Ramos (cell line): ENCODE data around the gene TMEM209.
"Not testable (repeated sequence)": the region's sequence is repeated elsewhere in the genome, so short reads cannot be mapped to it uniquely, and the experiment has no call there.

Experiments
- in situ Hi-C: fragments of 300-500 bp; cut with MboI; formaldehyde crosslinking; loops from one replicate; pipeline ENCODE4 v1.14.3; 2022; ENCODE audit warnings: low sequenced_read_pairs; ENCODE audit not compliant: unreplicated experiment

Gene TMEM209

DNA sequence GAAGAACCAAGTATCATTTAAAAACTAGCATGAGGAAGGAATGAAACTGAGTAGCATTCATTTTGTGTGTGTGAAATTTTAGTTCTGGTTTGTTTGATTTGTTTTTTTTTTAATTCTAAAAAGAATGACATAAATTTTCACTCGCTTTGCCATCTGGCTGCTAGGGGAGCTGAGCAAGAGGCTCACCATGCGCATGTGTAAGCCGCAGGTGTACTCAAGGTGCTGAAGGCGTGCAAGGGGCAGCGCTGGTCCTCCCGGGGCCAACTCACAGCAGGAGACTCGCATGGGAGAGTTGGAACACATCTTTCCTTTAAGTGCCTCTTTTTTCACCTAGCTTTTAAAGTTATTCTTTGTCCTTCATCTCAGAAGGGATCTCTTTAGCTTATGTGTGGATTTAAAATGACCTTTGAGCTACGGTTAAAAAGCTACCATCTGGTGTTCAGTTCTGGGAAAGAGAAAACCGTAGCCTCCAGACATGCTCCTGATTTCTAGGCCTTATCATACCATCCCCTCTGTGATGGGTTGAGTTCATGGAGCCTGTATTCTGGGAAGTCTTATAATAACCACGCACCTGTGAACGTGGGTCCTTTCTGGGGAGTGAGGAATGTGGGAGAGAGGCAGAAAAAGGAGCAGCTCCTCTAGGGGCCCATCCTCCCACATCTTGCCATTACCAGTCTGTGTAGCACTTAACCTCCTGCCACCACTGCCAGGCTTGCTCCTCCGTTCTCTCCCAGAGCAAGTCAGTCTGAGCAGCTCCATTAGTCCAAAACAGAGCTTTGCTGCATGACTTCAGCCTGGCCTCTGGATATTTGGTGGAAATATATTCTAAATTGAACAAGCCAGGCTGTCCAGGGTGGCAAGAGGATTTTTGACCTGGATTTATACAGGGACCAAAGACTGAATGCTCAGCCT, 73.0 kb downstream of the TMEM209 start:
- in situ Hi-C loops = no loop called here

DNA sequence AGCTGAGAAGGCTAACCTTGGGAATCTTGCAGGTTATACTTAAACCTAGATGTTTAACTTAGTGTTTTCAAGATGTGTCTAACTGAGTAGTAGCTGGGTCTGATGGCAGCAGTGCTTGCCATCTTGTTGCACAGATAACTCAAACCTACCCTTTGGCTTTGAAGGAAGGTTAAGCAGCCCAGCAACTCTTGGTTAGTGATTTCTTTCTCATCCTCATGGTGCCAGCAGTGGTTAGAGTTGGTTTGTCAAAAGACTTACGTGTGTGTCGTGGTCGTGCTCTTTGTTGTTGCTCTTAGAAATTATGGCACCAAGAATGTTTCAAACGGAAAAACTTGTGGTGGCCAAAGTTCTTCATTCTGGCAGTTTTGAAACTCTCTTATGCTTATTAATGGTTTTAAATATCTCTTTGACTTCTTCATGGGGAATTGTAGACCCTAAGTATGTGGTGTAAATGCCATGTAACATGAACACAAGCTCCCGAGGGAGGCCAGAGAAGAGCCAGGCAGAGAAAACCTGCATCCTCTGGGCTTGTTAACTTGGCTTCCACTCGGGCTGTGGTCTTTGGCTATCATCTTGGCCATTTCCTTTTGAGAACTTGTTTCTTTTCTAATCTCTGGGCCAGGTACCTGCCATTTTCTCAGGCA, 73.9 kb downstream of the TMEM209 start:
- in situ Hi-C loops = no loop called here

- in situ Hi-C loops = no loop called here
Observed at GRCh38 chr7:130129011-130129411, 76.2 kb downstream of the TMEM209 start.

GRCh38 chr7:130127821-130128317, 77.3 kb downstream of the TMEM209 start:
- in situ Hi-C loops = no loop called here

DNA sequence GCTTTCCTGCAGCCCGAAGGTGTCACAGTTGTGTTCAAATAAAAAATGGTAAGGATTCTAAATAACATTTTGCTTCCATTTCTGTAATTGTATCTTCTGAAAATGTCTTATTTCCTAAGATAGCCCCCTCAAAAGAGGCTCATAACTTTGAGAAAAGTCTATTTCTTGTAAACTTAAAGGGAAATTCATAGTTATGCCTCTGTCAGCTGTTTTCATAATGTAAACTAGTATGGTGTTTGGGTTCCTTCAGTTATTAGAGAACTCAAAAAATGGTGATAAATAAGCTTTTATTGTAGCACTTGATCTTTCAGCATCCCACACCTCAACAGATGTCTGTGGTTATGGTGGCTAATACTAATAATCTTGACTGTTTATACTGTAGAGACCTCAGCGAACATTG, 77.8 kb downstream of the TMEM209 start:
- in situ Hi-C loops = no loop called here

DNA sequence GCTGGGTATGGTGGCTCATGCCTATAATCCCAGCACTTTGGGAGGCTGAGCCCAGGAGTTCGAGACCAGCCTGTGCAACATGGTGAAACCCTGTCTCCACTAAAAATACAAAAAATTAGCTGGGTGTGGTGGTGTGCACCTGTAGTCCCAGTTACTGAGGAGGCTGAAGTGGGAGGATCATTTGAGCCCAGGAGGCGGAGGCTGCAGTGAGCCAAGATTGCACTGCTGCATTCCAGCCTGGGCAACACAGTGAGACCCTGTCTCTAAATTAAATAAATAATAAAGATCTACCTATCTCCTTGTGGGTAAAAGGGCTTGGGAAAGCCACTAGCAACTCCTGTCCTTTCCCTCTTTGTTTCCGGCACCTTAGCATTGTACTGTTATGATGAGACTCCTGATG, 78.4 kb downstream of the TMEM209 start:
- in situ Hi-C loops = not testable (repeated sequence)

DNA sequence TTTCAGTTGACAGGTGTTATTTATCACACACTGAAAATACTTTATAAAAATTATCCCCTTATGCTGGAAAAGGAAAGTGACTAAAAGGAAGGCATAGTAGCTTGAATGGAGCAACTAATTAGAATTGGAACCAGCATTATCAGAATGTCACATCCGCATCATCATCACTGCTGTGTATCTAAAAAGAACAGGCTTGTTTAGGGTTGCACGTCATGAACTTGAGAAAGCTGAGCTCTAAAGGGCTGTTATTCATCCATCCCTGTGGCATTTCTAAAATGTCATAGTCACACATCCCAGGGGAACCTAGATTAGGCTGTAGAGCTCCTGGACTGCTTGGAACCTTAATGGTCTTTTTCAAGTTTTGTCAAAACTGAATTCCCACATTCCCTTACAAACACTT, 80.5 kb downstream of the TMEM209 start:
- in situ Hi-C loops = no loop called here

DNA sequence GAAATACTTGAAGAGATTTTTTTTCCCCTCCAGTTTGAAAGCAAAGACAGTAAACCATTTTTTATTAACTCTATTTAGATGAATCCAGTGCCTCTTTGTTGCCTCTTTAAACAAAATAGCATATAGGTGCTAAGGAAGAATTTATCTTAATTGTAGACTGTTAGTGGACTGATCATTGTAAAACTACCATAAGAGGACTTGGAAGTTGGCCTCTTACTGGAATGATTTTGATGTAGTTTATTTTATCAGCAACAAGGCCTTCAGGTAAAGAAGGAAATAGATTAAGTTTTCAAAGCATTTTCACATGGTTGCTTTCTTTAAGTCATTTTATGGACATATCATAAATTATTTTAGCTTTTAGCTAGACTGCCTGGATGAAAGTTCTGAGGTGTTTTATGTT, 81.7 kb downstream of the TMEM209 start:
- in situ Hi-C loops = no loop called here

- in situ Hi-C loops = no loop called here
Observed at GRCh38 chr7:130118801-130119200, 86.4 kb downstream of the TMEM209 start.

DNA sequence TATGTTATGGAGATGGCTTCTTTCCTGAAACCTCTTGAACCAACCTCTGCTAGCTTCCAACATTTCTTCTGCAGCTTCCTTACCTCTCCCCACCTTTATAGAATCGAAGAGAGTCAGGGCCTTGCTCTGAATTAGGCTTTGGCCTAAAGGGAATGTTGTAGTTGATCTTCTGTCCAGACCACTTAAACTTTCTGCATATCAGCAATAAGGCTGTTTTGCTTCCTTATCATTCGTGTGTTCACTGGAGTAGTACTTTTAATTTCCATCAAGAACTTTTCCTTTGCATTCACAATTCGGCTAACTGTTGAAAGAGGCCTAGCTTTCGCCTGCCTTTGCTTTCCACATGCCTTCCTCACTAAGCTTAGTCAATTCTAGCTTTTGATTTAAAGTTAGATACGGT, 86.9 kb downstream of the TMEM209 start:
- in situ Hi-C loops = no loop called here

DNA sequence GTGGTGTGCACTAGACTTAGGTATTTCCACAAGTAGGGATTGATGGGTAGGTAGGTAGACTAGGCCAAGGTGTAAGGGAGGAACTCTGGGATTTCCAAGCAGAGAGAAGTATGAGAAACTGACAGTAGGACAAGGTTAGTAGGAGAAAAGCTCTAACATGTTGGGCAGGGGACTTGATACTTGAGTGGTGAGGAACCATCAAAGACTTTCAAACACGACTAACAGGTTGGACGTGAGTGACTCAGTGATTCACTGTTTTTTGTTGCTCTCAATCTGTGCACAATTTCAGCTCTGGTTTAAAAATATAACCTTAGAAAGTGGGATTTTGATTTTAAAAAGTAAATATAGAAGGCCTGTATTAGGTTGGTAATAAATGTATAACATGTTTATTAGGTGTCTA, 90.4 kb downstream of the TMEM209 start:
- in situ Hi-C loops = no loop called here
